PC-3 (cell line): ENCODE measurements around the gene REXO4.

Experiments used
- CTCF ChIP-seq: fragments of 300-600 bp; sonication (generic); conservative IDR thresholded peaks from 2 replicates; pipeline ENCODE4 v1.5.1; 2017; ENCODE audit warnings: antibody characterized with exemption, low read depth, mild to moderate bottlenecking, low read length
- EZH2 ChIP-seq: fragments of 300-600 bp; sonication (generic); IDR thresholded peaks from one replicate; pipeline ENCODE4 v1.6.1; 2017; ENCODE audit warnings: antibody characterized with exemption, mild to moderate bottlenecking, low read length; ENCODE audit not compliant: unreplicated experiment
- EZH2phosphoT487 ChIP-seq: fragments of 300-600 bp; sonication (generic); IDR thresholded peaks from 2 replicates; pipeline ENCODE4 v1.6.1; 2018; ENCODE audit warnings: mild to moderate bottlenecking, antibody characterized with exemption, low read length, borderline replicate concordance

- TF ChIP-seq EZH2phosphoT487 (no peak), CTCF (no peak), EZH2 (no peak)
Measured at GRCh38 chr9:133356391-133357091, 61.3 kb downstream of the REXO4 start, which contains the start of the genes SURF1 and SURF2.
